Neuronal stem cell (in vitro differentiated cells): ENCODE data around the gene SLC22A9.
"Not testable (repeated sequence)": the region's sequence is repeated elsewhere in the genome, so short reads cannot be mapped to it uniquely, and the experiment has no call there.

Experiments
- DNase-seq: peaks from one replicate; pipeline ENCODE4 v3.0.0-alpha.2; 2013; ENCODE audit warnings: low spot score
- H2AFZ ChIP-seq: one replicate; pipeline ENCODE4 v1.6.1; 2013; ENCODE audit warnings: mild to moderate bottlenecking, low read length, inconsistent platforms
- H2AK5ac ChIP-seq: 2 replicates; pipeline ENCODE4 v1.6.1; 2013; ENCODE audit warnings: low read depth, mild to moderate bottlenecking, inconsistent platforms, low read length, moderate library complexity, mixed read lengths
- H2BK120ac ChIP-seq: 2 replicates; pipeline ENCODE4 v1.6.1; 2013; ENCODE audit warnings: low read depth, mild to moderate bottlenecking, inconsistent platforms, low read length, moderate library complexity, mixed read lengths
- H2BK12ac ChIP-seq: one replicate; pipeline ENCODE4 v1.6.1; 2013; ENCODE audit warnings: low read length, inconsistent platforms
- H2BK15ac ChIP-seq: 2 replicates; pipeline ENCODE4 v1.6.1; 2013; ENCODE audit warnings: mild to moderate bottlenecking, low read length, inconsistent platforms, mixed read lengths
- H2BK5ac ChIP-seq: one replicate; pipeline ENCODE4 v1.6.1; 2013; ENCODE audit warnings: inconsistent platforms, mild to moderate bottlenecking, low read length, moderate library complexity
- H3K14ac ChIP-seq: one replicate; pipeline ENCODE4 v1.6.1; 2013; ENCODE audit warnings: low read length, inconsistent platforms
- H3K18ac ChIP-seq: 2 replicates; pipeline ENCODE4 v1.6.1; 2013; ENCODE audit warnings: low read length, inconsistent platforms
- H3K23ac ChIP-seq: 2 replicates; pipeline ENCODE4 v1.6.1; 2013; ENCODE audit warnings: low read depth, mild to moderate bottlenecking, mixed read lengths, low read length, inconsistent platforms; ENCODE audit not compliant: poor library complexity
- H3K27ac ChIP-seq: replicated peaks from 3 replicates; pipeline ENCODE4 v1.5.1; 2013; ENCODE audit warnings: low read length, inconsistent platforms
- H3K27me3 ChIP-seq, 3 experiments: 2 replicates each; pipeline ENCODE4 v1.6.1; 2013; ENCODE audit warnings: low read length in 3 of 3, mild to moderate bottlenecking in 2 of 3, inconsistent platforms in 1 of 3, low read depth in 1 of 3, mixed read lengths in 1 of 3, moderate library complexity in 1 of 3; ENCODE audit not compliant: control insufficient read depth in 3 of 3, insufficient read depth in 3 of 3
- H3K36me3 ChIP-seq, 2 donors: replicated peaks in 1 of 2; 2 replicates each; pipeline ENCODE4 v1.6.1; 2013; ENCODE audit warnings: low read length in 2 of 2; ENCODE audit not compliant: control insufficient read depth in 2 of 2, insufficient read depth in 2 of 2
- H3K4ac ChIP-seq: 2 replicates; pipeline ENCODE4 v1.6.1; 2013; ENCODE audit warnings: inconsistent platforms, mild to moderate bottlenecking, low read length, moderate library complexity
- H3K4me1 ChIP-seq, 2 donors: 1 replicate in 1 of 2; 2 replicates in 1 of 2; pipeline ENCODE4 v1.6.1; 2013; ENCODE audit warnings: low read length in 2 of 2, low read depth in 1 of 2; ENCODE audit not compliant: control insufficient read depth in 2 of 2, insufficient read depth in 1 of 2
- H3K4me2 ChIP-seq: one replicate; pipeline ENCODE4 v1.6.1; 2013; ENCODE audit warnings: mild to moderate bottlenecking, low read length, inconsistent platforms; ENCODE audit not compliant: insufficient read depth, poor library complexity, severe bottlenecking
- H3K4me3 ChIP-seq, 2 donors: 2 replicates each; pipeline ENCODE4 v1.5.1; 2013; ENCODE audit warnings: low read length in 2 of 2, mild to moderate bottlenecking in 2 of 2, inconsistent platforms in 1 of 2, moderate library complexity in 1 of 2
- H3K79me1 ChIP-seq: one replicate; pipeline ENCODE4 v1.6.1; 2013; ENCODE audit warnings: low read depth, mild to moderate bottlenecking, inconsistent platforms, low read length, moderate library complexity
- H3K9ac ChIP-seq: one replicate; pipeline ENCODE4 v1.6.1; 2013; ENCODE audit warnings: mild to moderate bottlenecking, low read depth, low read length, inconsistent platforms; ENCODE audit not compliant: poor library complexity
- H3K9me3 ChIP-seq, 2 donors: replicated peaks in 1 of 2; 2 replicates each; pipeline versions ENCODE3 to v1.6.1; 2013; ENCODE audit warnings: low read length in 2 of 2, mild to moderate bottlenecking in 2 of 2, inconsistent platforms in 1 of 2, low read depth in 1 of 2, mixed read lengths in 1 of 2, moderate library complexity in 1 of 2; ENCODE audit not compliant: control insufficient read depth in 2 of 2, insufficient read depth in 1 of 2
- H4K8ac ChIP-seq: one replicate; pipeline ENCODE4 v1.6.1; 2013; ENCODE audit warnings: low read depth, mild to moderate bottlenecking, inconsistent platforms, low read length, moderate library complexity
- H4K91ac ChIP-seq: one replicate; pipeline ENCODE4 v1.6.1; 2013; ENCODE audit warnings: low read length, low read depth, mild to moderate bottlenecking, inconsistent platforms; ENCODE audit not compliant: poor library complexity
- WGBS, 2 donors: extraction: QIAGEN DNeasy Blood & Tissue Kit; methylation state at CpG; one replicate each; pipeline ENCODE4 v1.1.7; 2013; ENCODE audit warnings: missing lambda C conversion rate in 2 of 2, mixed read lengths in 1 of 2; ENCODE audit not compliant: insufficient read length in 2 of 2, insufficient replicate concordance in 1 of 2; ENCODE audit errors: extremely low coverage in 2 of 2; 5-methylcytosine and 5-hydroxymethylcytosine counted together

Gene SLC22A9

GRCh38 chr11:63427971-63428508, 58.5 kb downstream of the SLC22A9 start:
- Histone ChIP-seq H2BK12ac (no peak overlapping the region), H3K4me2 (no peak overlapping the region), H3K79me1 (no peaks in the 10 kb centered on the region), H3K18ac (no peak overlapping the region), H3K27ac (no peak overlapping the region), H2BK120ac (no peak overlapping the region), H3K9me3 (peaks cover 0 to 2% of the 10 kb centered on the region in 2 donors), H2BK5ac (no peak overlapping the region), H3K27me3 (no peaks in the 10 kb centered on the region), H2AK5ac (no peak overlapping the region), H4K8ac (no peak overlapping the region), H4K91ac (no peak overlapping the region), H3K4ac (no peak overlapping the region), H3K14ac (no peak overlapping the region), H3K23ac (no peak overlapping the region), H3K4me3 (peak overlapping the region in 1 of 2 donors; percentile 18), H3K4me1 (peaks cover 0 to 1% of the 10 kb centered on the region in 2 donors), H2BK15ac (no peak overlapping the region), H3K36me3 (no peaks in the 10 kb centered on the region), H2AFZ (no peak overlapping the region), H3K9ac (no peak overlapping the region)
- WGBS, 2 donors, result no CpG with 5 or more reads among the region's 2 CpGs
- DNase-seq, result no peak

DNA sequence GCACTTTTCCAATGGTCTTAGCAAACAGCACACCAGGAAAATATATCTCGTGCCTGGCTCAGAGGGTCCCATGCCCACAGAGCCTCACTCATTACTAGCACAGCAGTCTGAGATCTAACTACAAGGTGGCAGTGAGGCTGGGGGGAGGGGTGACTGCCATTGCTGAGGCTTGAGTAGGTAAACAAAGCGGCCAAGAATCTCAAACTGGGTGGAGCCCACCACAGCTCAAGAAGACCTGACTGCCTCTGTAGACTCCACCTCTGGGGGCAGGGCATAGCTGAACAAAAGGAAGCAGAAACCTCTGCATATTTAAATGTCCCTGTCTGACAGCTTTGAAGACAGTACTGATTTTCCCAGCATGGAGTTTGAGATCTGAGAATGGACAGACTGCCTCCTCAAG, 61.1 kb downstream of the SLC22A9 start:
- H3K18ac ChIP-seq, H3K27ac ChIP-seq, H3K9me3 ChIP-seq, H2BK15ac ChIP-seq, H3K14ac ChIP-seq, H3K9ac ChIP-seq, H3K4me1 ChIP-seq, H3K79me1 ChIP-seq, H3K36me3 ChIP-seq, H3K4ac ChIP-seq, H2BK5ac ChIP-seq, H2AK5ac ChIP-seq, H4K8ac ChIP-seq, DNase-seq, H2BK120ac ChIP-seq, H2AFZ ChIP-seq, H2BK12ac ChIP-seq, H3K4me2 ChIP-seq, H3K27me3 ChIP-seq, H3K4me3 ChIP-seq, H4K91ac ChIP-seq, H3K23ac ChIP-seq: not testable (repeated sequence)
- no CpG with 5 or more reads among the region's 2 CpGs for WGBS, 2 donors

DNA sequence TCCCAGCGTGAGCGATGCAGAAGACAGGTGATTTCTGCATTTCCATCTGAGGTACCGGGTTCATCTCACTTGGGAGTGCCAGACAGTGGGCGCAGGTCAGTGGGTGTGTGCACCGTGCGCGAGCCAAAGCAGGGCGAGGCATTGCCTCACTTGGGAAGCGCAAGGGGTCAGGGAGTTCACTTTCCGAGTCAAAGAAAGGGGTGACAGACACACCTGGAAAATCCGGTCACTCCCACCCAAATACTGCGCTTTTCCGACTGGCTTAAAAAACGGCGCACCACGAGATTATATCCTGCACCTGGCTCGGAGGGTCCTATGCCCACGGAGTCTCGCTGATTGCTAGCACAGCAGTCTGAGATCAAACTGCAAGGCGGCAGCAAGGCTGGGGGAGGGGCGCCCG, 65.8 kb downstream of the SLC22A9 start:
- H2BK5ac ChIP-seq, result not testable (repeated sequence)

GRCh38 chr11:63435831-63436230, 66.2 kb downstream of the SLC22A9 start:
- not testable (repeated sequence) for H3K27ac ChIP-seq, H3K79me1 ChIP-seq, H3K27me3 ChIP-seq, H2AFZ ChIP-seq, H3K4ac ChIP-seq, H2BK5ac ChIP-seq, H3K4me1 ChIP-seq, H3K9me3 ChIP-seq, H2BK120ac ChIP-seq, H3K4me3 ChIP-seq, DNase-seq, H2AK5ac ChIP-seq, H4K91ac ChIP-seq, H2BK15ac ChIP-seq, H3K23ac ChIP-seq, H2BK12ac ChIP-seq, H3K18ac ChIP-seq, H3K9ac ChIP-seq, H4K8ac ChIP-seq, H3K14ac ChIP-seq, H3K36me3 ChIP-seq
- peak overlapping the region; percentile 18 for H3K4me2 ChIP-seq
- whole genome bisulfite sequencing, 2 donors, result no CpG with 5 or more reads among the region's 4 CpGs

More for the DNA sequence above, 65.8 kb downstream of the SLC22A9 start:
- H3K4ac ChIP-seq, H2BK120ac ChIP-seq, H3K79me1 ChIP-seq, H3K9ac ChIP-seq, H4K8ac ChIP-seq, H2BK12ac ChIP-seq, H4K91ac ChIP-seq, H3K9me3 ChIP-seq, H3K4me1 ChIP-seq, H3K36me3 ChIP-seq, H2AK5ac ChIP-seq, H3K27ac ChIP-seq, DNase-seq, H3K23ac ChIP-seq, H3K4me3 ChIP-seq, H3K27me3 ChIP-seq, H3K18ac ChIP-seq, H3K14ac ChIP-seq, H2BK15ac ChIP-seq, H3K4me2 ChIP-seq, H2AFZ ChIP-seq: not testable (repeated sequence)
- no CpG with 5 or more reads among the region's 22 CpGs for WGBS, 2 donors
